HG03342 (cell line): ENCODE measurements around the gene MRPL38.
"Not testable (repeated sequence)": the region's sequence is repeated elsewhere in the genome, so short reads cannot be mapped to it uniquely, and the experiment has no call there.

Source experiments
- ATAC-seq: cut with Tn5 transposase; IDR thresholded peaks from one replicate; pipeline ENCODE4 v1.9.1; 2021; ENCODE audit warnings: mild to moderate bottlenecking, moderate library complexity; ENCODE audit not compliant: unreplicated experiment

MRPL38 gene

DNA sequence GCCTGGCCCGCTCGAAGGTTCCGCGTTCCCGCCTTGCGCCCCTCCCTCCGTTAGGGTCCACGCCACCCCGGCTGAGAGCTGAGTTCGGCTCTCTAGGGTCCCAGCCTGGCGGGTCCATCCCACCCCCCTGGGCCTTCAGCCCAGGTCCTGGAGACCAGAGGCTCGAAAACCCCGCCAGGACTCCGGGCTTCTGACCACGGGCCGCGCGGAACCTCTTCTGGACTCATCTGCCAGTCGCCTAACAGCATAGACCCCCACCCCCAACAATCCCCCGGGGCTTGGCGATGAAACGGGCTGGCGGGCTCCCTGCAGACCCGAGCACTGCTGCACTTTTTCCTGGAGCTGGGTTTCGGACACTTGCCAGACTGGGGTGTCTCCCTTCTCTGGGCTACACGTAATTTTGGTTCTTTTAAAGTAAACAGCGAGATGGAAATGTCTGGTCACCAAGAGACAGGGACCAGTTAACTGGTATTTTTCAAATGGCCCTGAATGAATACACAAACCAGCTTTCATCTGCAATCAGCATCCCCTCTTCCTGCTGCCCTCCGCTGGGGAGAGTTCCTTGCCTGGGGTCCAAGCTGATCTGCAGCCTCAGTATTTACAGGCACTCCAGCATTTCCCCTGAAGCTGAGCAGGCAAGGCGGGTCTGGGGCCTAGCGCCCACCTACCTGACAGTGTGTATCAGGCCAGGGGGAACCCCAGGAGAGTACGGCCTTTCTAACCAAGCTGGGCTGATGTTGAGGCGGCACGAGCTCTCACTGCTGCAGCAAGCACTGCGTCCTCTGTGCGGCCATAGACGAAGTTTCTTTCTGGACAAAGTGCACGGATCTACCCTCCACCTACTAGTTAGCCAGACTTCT lies 7.3 kb downstream of the MRPL38 start:
- peak; percentile 7 for ATAC-seq

DNA sequence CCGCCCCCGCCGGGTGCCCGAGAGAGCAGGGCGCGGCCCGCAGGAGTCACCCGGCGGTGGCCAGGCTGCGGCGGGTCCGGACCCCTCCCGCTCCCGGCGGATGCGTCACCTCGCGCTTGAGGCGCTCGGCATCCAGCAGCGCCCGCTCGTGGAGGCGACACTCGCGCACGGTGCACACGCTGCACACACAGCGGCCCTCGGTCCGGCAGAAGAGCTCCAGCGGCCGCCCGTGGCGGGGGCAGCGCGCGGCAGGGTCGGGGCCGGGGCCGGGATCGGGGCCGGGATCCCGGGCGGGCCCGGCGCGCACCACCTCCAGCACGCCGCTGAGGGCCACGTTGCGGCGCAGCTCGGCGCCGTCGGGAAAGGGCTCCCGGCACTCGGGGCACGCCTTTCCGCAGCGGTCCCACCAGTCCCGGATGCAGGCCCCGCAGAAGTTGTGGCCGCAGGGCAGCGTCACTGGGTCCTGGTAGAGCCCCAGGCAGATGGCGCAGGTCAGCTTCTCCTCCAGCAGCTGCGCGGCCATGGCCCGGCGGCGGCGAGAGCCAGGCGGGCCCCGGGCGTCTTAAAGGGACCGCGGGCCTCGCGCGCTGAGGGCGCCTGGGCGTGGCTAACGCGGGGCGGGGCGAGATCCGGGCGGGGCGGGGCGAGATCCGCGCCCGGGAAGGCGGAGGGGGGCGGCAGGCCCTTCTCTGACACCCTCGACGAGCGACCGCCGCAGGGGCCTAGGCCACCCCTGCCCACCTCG lies 8.1 kb downstream of the MRPL38 start, which contains the start of gene TRIM65:
TSS of gene TRIM65 (minus strand) at position 537 of the 745 bp plus-strand sequence. CDS start at position 523, 14 bp downstream.
- ATAC-seq, result peak; percentile 54

DNA sequence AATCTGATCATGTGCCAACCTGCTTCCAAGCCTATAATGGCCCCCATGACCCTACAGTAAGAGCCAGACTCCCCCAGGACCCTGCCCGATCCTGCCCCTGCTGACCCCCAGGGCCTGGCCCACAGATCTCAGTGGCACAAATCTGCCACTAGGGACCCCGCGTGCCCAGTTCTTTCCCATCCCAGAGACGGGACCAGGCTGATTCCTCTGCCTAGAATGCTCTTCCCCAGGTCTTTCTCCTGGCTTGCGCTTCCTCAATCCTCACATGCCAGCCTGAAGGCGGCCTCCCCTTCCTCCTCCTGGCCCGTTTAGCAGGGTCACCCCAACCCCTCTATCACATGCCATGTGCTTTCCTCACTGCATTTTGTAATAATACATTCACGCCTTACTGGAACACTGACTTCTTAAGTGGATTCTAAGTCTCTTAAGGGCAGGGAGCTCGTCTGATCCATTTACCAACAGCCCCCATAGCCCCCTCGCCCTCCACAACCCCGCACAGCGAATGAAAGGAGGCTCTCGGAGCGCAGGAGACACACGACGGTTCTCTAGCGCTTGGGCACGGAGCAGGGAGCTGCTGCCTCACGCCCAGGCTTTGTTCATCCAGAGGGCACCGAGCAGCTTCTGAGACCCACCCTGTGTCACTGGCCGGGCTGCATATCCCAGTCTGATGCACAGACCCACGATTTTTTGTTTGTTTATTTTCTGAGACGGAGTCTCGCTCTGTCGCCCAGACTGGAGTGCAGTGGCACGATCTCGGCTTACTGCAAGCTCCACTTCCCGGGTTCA lies 9.1 kb downstream of the MRPL38 start:
- no peak for ATAC-seq

DNA sequence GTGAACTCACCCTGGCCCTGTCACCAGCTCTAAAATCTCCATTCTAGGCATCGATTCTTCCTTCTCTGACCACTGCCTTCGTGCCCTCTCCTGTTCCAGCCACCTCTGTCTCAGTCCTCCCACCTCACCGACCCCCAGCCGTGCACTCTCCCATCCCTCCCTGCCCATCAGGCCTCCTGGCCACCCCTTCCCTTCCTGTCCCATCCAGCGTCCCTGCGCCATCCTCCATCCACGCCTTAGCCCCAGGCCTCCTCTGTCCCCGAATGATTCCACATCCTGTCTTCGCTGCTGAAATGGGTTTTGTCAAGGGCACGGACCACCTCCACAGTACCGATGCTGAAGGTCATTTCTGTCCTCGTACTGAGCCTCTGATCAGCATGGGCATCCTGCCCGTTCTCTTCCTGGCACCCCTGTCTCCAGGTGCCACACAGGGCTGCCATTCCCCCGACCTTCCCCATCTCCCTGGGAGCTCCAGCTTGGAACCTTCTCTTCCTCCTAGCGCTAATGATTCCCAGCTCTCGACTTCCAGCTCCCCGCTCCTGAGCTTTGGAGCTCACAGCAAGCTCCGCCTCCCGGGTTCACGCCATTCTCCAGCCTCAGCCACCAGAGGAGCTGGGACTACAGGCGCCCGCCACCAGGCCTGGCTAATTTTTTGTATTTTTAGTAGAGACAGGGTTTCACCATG lies 10.5 kb downstream of the MRPL38 start:
- ATAC-seq, result no peak

DNA sequence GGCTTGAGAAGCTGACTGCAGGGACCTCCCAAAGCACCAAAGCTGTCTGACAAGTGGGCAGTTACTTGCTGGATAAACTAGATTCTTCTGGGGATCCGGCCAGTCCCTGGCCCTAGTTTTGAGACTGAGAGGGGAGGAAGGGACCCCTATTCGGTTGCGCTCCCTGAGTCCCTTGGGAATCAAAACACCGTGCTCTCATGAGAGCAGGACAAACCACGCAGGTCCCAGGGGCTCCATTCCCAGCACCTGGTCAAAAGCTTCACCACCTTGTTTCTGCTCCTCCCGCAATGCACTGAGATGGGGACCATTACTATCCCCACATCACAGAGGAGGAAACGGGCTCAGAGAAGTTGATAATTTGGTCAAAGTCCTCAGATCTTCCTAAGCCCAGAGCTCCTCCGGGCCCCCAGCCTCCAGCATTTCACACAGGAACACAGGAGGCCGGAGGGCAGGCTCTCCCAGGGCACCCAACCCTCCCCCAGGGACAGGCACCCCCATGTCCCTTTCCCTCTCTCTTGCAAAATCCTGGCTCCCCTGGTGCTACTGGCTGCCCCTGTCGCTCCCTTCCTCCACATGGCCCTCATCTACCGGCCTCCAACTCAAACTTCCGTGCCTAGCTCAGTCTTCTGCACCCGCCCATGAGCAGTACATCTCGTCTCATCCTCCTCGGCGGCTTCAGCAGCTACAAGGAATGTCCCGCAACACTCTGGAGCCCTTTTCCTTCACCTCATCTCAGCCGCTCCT lies 11.2 kb downstream of the MRPL38 start:
- ATAC-seq, result no peak

DNA sequence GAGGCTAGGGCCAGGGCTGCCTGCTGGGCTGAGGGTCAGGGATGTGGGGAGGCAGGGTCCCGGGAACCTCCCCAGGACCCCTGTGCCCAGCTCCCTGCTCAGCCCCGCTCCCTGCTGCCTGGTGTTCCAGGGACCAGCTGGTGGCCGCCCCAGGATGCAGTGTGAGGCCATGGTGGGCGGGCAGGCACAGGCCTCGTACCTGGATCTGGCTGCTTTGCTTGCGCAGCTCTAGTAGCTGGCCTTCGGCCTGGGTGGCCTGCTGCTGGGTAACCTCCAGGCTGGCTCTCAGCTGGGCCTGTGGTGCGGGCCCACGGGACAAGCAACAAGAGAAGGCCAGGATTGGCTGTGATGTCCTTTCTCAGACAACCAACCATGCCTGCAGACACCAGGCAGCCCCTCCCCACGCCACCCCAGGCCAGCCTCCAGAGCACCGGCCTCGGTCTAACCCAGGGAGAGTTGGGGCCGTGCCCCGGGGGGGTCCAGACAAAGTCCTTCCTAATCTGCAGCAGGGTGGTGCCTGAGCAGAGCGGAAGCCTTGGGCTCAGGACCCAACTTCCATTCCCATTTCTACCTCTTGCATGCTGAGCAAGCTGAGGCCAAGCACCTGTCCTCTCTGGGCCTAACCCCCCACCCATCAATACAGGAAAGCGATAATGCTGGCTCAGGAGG lies 12.0 kb downstream of the MRPL38 start:
- no peak for ATAC-seq

DNA sequence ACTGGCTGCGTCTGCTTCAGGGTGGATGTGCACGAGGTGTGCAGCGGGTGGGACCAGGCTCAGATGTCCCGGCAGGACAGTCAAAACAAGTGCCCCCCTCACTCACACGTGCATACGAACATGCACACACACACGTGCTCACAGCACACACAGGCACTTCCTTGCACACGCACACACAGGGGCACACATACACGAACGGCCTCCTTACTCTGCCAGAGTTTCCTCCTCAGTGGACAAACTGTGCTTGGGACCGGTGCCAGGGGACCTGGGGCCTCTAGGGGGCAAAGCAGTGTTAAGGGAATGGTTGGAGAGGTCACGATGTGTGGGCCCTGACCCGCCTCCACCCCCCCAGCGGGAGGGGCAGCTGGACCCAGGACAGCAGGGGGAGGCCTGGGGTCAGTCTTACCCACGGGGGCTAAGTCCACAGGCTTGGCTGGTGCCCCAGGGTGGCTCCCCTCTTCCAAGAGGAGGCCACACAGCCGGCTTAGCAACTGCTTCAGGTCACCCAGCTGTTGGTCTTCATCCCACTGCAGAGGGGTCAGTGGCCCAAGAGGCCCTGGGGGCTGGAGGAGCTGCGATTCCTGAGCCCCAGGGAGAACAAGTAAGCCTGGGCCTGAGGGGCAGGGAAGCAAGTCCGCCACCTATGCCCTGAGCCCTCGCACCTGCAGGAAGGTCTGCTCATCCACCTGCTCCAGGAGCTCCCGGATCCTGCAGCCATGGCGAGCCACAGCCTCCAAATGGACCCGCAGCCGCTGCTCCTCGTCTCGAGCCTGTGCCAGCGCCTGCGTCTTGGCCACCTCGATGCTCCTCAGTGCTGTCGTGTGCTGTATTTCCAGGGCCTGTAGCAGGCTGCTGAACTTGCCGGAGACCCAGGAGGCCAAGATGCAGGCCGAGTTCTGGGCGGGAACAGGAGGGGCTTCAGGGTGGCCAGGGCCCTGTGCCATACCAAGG lies 12.8 kb downstream of the MRPL38 start:
- no peak for ATAC-seq

DNA sequence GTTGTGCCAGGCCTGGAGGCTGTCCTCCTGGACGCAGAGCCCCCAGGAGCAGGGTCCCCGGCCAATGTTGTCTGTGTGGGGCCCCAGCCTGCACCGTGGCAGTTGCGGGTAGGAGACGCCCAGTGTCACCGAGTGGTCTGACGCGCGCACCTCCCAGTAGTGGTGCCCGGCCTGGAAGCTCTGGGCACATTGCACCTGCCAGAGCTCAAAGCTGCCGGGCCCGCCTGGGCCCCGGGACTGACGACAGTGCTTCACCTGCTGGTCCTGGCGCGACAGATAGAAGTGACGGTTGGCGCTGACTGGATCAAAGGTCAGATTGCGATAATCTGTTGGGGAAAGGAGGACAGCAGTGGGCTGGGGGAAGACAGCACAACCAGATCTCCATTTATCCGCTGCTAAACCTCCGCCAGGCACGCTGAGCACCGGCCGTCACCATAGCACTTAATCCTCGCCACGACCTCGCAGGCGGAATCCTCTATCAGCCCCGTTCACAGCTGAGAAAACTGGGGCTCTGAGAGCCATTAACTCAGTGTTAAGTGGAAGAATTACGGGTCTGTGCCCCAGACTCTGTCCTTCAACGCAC lies 13.6 kb downstream of the MRPL38 start:
- ATAC-seq, result no peak

DNA sequence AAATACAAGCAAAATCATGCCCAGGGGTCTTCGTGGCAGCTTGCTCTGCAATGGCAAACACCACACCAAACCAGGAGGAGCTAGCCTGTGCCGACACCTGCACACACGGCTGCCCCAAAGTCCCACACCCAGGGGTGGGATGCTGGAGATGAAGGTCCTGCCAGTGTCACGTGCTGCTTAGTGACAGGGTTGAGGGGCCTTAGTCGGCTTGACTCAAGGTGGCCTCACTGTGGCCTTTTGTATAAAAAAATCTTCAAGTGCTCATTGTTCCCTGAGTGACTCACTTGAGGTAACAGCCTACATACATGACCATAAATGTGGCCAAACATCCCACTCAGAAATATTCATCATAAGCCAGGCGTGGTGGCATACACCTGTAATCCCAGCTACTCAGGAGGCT lies 15.2 kb downstream of the MRPL38 start:
- no peak for ATAC-seq

DNA sequence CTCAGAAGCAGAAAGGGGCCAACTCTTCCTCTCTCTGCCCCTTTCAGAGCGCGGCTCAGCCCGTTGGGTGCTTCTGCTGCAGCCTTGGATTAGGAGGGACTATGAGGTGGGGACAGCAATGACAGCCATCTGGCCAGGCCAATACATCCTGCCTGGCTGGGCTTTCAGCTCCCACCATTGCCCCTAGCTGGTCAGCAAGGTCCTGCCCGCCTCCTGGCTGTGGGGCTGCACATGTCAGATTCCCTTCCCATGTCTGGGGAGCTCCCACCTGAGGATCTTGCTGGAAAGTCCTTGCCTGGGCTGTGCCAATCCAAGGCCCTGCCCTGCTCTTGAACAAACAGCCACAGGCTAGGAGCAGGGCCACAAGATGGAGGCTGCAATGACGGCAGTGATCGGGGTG lies 16.2 kb downstream of the MRPL38 start:
- no peak for ATAC-seq

DNA sequence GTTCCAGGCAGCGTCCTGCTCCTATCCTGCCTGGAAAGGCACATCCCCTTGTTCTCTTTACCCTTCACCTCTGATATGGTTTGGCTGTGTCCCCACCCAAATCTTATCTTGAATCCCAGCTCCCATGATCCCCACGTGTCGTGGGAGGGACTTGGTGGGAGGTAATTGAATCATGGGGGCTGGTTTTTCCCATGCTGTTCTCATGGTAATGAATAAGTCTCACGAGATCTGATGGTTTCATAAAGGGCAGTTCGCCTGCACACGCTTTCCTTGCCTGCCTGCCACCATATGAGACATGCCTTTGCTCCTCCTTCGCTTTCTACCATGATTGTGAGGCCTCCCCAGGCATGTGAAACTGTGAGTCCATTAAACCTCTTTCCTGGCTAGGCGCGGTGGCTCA lies 18.8 kb downstream of the MRPL38 start:
- ATAC-seq, result not testable (repeated sequence)

DNA sequence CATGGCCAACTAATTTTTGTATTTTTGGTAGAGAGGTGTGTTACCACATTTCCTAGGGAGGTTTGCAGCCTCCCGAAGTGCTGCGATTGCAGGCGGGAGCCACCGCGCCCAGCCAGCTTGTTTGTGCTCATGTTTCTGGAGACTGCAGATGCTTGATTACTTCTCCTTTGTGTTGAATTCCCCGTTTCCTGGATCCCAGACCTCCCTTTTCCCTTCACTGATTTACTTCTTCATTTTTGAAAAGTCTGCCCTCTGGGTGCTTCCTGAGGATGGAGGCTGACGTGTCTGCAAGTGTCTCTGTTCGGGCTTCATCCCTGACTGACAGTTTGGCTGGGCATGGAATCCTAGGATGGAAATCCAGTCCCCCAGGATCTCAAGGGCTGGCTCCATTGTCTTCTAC lies 19.3 kb downstream of the MRPL38 start:
- ATAC-seq, result no peak

DNA sequence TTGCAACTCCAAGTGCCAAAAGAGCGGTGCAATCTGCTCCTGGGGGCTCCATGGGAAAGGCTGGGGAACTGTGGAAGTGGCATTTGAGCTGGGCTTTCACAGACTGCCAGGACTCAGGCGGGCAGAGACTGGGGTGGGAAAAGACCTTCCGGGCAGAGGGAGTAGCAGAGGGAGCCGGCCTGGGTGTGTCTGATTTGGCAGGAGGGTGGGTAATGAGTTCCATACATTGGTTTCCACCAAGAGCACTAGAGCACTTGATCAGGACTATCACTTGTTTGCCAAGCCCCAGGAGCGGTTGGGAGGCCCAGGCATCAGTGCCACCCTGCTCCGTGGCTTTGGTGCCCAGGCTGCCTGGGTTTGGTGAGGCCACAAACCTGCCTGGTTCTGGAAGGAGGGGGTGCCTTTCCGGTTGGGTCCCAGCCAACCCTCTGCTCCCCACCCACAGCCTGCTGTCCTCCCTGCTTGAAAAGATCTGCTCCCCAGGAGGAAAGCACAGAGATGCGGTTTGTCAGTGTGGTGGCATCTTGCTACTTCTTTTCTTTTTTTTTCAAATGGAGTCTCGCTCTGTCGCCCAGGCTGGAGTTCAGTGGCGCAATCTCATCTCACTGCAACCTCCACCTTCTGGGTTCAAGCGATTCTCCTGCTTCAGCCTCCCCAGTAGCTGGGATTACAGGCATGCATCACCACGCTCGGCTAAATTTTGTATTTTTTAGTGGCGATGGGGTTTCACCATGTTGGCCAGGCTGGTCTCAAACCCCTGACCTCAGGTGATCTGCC lies 22.8 kb downstream of the MRPL38 start:
- ATAC-seq, result no peak

DNA sequence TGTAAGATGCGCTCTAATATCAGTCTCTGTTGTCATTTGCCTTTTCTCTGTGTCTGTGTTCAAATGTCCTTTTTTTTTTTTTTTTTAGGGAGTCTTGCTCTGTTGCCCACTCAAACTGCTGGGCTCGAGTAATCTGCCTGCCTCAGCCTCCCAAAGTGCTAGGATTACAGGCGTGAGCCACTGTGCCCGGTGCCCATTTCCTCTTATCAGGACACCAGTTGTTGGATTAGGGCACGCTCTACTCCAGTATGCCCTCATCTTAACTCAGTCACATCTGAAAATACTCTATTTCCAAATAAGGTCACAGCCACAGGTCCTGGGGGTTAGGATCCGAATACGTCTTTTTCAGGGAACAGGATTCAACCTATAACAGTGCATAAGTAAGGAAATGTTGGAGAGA lies 24.4 kb downstream of the MRPL38 start:
- no peak for ATAC-seq

DNA sequence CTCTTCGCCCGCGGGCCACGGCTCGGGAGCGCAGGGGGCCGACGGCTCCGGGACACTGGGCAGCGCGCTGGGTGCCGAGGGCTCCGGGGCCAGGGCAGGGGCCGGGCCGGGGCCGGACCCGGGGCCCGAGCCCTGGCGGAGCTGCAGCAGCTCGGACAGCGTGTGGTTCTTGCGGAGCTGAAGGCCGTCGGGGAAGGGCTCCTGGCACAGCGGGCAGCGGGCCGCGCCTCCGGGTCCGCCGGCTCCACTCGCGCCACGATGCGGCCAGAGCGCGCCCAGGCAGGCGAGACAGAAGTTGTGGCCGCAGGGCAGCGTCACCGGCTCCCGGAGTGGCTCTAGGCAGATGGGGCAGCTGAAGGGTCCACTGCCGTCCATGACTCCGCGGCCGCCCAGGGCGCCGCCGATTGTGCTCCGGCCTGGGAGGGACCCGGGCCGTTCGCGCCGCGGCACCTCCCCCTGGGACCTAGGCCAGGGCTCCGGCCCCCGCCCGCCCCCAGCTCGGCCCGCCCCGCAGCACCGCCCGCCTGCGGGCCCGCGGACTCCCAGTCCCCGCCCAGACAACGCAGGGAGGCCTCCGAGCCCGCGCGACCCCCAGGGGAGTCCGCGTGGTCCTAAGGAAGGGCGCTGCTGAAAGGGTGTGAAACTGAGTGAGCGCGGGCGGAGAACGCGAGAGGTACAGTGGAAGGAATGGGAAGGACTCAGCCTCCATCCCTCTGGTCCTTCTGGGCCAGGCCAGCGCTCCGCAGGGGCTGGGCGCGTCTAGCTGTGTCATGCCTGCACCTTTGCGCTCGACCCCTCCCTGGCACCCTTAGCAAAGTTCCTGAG lies 26.3 kb downstream of the MRPL38 start, which contains the start of gene TRIM47:
TSS of gene TRIM47 (minus strand) at position 408 of the 825 bp plus-strand sequence. CDS start at position 375, 33 bp downstream.
- no peak for ATAC-seq

DNA sequence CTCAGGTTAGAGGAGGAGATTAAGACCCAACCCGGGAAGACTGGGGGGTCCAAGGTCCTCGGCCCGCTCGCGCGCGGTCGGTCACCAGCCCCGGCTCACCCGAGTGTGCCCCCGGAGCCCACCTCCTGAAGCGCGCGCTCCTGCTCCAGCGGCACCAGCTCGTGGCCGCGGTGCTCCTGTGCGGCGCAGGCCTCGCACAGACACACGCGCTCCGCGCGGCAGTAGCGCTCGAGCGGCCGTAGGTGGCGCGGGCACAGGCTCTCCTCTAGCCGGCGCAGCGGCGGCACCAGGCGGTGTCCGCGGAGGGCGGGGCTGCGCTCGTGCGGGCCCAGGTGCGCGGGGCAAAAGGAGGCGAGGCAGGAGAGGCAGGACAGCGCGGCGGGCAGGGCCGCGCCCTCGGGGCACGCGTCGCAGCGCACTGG lies 26.9 kb downstream of the MRPL38 start:
- peak; percentile 60 for ATAC-seq
